Psoas muscle (tissue), 8 donors: ENCODE results near the gene BTBD9. TPM values are rescaled to one million over a fixed set of nuclear protein-coding genes. Genes with fewer than 3 reads are reported as not detected.

Experiments
- ATAC-seq, 4 donors: fragments of 200-7000 bp; cut with Tn5 transposase; one replicate each; pipeline ENCODE4 v1.9.1; 2020; ENCODE audit warnings: moderate library complexity in 3 of 4, mild to moderate bottlenecking in 2 of 4
- DNase-seq, 2 donors: peaks; one replicate each; pipeline ENCODE4 v3.0.0-alpha.2; 2020
- H3K27ac ChIP-seq: fragments of 200-600 bp; one replicate; pipeline ENCODE4 v1.8.0; 2022
- H3K27me3 ChIP-seq, 3 donors: fragments of 200-600 bp in 1 of 3; one replicate each; pipeline versions ENCODE4 v1.6.1 to v1.8.0; 2013 to 2022; ENCODE audit warnings: low read length in 2 of 3, mild to moderate bottlenecking in 2 of 3, moderate library complexity in 1 of 3; ENCODE audit not compliant: insufficient read depth in 3 of 3
- H3K36me3 ChIP-seq, 2 donors: fragments of 200-600 bp in 1 of 2; one replicate each; pipeline versions ENCODE4 v1.6.1 to v1.8.0; 2013 to 2022; ENCODE audit warnings: low read depth in 1 of 2, mild to moderate bottlenecking in 1 of 2, moderate library complexity in 1 of 2; ENCODE audit not compliant: insufficient read depth in 1 of 2
- H3K4me1 ChIP-seq: fragments of 200-600 bp; one replicate; pipeline ENCODE4 v1.8.0; 2022
- H3K4me3 ChIP-seq: fragments of 200-600 bp; one replicate; pipeline ENCODE4 v1.8.0; 2022; ENCODE audit warnings: mild to moderate bottlenecking
- H3K9me3 ChIP-seq: fragments of 200-600 bp; one replicate; pipeline ENCODE4 v1.8.0; 2022
- CTCF ChIP-seq: fragments of 200-600 bp; IDR thresholded peaks from one replicate; pipeline ENCODE4 v1.8.0; 2022; ENCODE audit warnings: antibody characterized with exemption
- WGBS, 3 donors: extraction: QIAGEN DNeasy Blood & Tissue Kit; methylation state at CpG; one replicate each; pipeline versions ENCODE4 v1.1.6 to v1.1.7; 2013; 5-methylcytosine and 5-hydroxymethylcytosine counted together
- intact Hi-C, 2 donors: fragments of 100-400 bp; cut with DNase I; formaldehyde crosslinking; loops; one replicate each; pipeline versions ENCODE4 v1.11.0 to v1.14.2; 2022
- polyA plus RNA-seq, 3 donors: library from polyadenylated mRNA; stranded (reverse); fragments of 200-250 nt; gene quantifications; one replicate each; pipeline ENCODE4 v1.2.3, GENCODE V29; 2013
- total RNA-seq, 4 donors: library from RNA; stranded (reverse); fragmentation: NEBNext Ultra II Directional in 2 of 4; extraction: Animal tissue kit (Norgen Biotek cat#: 25700) in 2 of 4; gene quantifications; one replicate each; pipeline versions ENCODE4 v1.2.1 to v1.2.4, GENCODE V29; 2021 to 2023
- donor health status: healthy with polysubstance abuse.
- donor health status: DM: no; HTN: no; CAD: no; lungs with moderate emphysema.
- donor health status: Bipolar disorder and iron deficiency.
- donor health status: healthy.
- donor health status: DM: yes; HTN: yes; CAD: no.
- donor health status: DM: no; HTN: no; CAD: no.
- donor health status: DM: no; HTN: no; CAD: no.
- donor health status: DM: yes; HTN: yes; CAD: no.

BTBD9 gene
- total and polyA plus RNA-seq, 7 donors: 2.3 to 10.9 (median 8.4) TPM

- H3K27ac ChIP-seq: no peak overlapping the region
- H3K27me3 ChIP-seq: no peaks in the 10 kb centered on the region
- WGBS, 3 donors: 84 to 88% (median 88%) methylated on average over 1 of the region's 1 CpG
- ATAC-seq: no peak
- peaks cover 22% of the 10 kb centered on the region for H3K4me1 ChIP-seq
- intact Hi-C loops: no loop called here
- no peak for DNase-seq
- H3K36me3 ChIP-seq: no peaks in the 10 kb centered on the region
- H3K4me3 ChIP-seq: no peak overlapping the region
- no peak for TF ChIP-seq CTCF
- H3K9me3 ChIP-seq: no peaks in the 10 kb centered on the region
Measured at GRCh38 chr6:38393986-38394385, 245.7 kb downstream of the BTBD9 start.

- ATAC-seq: peak in 1 of 4 donors; percentile 33
- DNase-seq: no peak
- Histone ChIP-seq H3K9me3 (no peaks in the 10 kb centered on the region), H3K36me3 (no peaks in the 10 kb centered on the region), H3K27ac (no peak overlapping the region), H3K4me1 (peaks cover 23% of the 10 kb centered on the region), H3K27me3 (no peaks in the 10 kb centered on the region), H3K4me3 (no peak overlapping the region)
- intact Hi-C loops: no loop called here
- no peak for TF ChIP-seq CTCF
- WGBS, 3 donors: 88 to 91% (median 89%) methylated on average over 9 of the region's 9 CpGs
Measured at GRCh38 chr6:38391626-38392579, 247.8 kb downstream of the BTBD9 start.

- intact Hi-C loops: no loop called here
- TF ChIP-seq CTCF: no peak
Measured at GRCh38 chr6:38391206-38391605, 248.5 kb downstream of the BTBD9 start.

GRCh38 chr6:38389875-38390274 is 249.9 kb downstream of the BTBD9 start:
- WGBS, 3 donors: 88 to 92% (median 92%) methylated on average over 5 of the region's 5 CpGs
- no peak for TF ChIP-seq CTCF
- Histone ChIP-seq H3K27ac (no peak overlapping the region), H3K36me3 (no peaks in the 10 kb centered on the region), H3K27me3 (no peaks in the 10 kb centered on the region), H3K4me1 (peaks cover 23% of the 10 kb centered on the region), H3K9me3 (no peaks in the 10 kb centered on the region), H3K4me3 (no peak overlapping the region)
- intact Hi-C loops: no loop called here
- ATAC-seq (no peak), DNase-seq (no peak)

More at GRCh38 chr6:38391206-38391605, 248.5 kb downstream of the BTBD9 start:
- Histone ChIP-seq H3K9me3 (no peaks in the 10 kb centered on the region), H3K27ac (peak overlapping the region; percentile 18), H3K27me3 (no peaks in the 10 kb centered on the region), H3K4me3 (no peak overlapping the region), H3K4me1 (peaks cover 23% of the 10 kb centered on the region), H3K36me3 (no peaks in the 10 kb centered on the region)
- no peak for DNase-seq
- ATAC-seq: peak; percentile 95 to 97 (median 96)
